PC-9 (cell line): ENCODE data around the gene NUP214.

Source experiments
- EZH2 ChIP-seq: fragments of 200-600 bp; sonication (generic); IDR thresholded peaks from 2 replicates; pipeline ENCODE4 v1.8.0; 2017; ENCODE audit warnings: antibody characterized with exemption, low read depth
- TF ChIP-seq, protein P1 (sequence below): fragments of 200-600 bp; sonication (generic); conservative IDR thresholded peaks from 2 replicates; pipeline ENCODE4 v1.6.1; 2017; ENCODE audit warnings: mixed run types, antibody characterized with exemption, mild to moderate bottlenecking, moderate library complexity

DNA sequence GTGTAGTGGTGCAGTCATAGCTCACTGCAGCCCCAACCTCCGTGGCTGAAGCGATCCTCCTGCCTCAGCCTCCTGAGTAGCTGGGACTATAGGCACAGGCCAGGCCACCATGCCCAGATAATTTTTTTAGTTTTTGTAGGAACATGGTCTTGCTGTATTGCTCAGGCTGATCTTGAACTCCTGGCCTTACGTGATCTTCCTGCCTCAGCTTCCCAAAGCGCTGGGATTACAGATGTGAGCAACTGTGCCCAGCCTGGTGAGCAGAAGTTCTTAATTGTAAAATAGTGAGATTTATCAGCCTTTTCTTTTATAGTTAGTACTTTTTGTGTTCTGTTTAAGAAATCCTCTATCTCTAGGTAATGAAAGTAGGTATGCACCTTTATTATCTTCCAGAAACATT, 42.5 kb downstream of the NUP214 start:
- TF ChIP-seq, protein P1, sequence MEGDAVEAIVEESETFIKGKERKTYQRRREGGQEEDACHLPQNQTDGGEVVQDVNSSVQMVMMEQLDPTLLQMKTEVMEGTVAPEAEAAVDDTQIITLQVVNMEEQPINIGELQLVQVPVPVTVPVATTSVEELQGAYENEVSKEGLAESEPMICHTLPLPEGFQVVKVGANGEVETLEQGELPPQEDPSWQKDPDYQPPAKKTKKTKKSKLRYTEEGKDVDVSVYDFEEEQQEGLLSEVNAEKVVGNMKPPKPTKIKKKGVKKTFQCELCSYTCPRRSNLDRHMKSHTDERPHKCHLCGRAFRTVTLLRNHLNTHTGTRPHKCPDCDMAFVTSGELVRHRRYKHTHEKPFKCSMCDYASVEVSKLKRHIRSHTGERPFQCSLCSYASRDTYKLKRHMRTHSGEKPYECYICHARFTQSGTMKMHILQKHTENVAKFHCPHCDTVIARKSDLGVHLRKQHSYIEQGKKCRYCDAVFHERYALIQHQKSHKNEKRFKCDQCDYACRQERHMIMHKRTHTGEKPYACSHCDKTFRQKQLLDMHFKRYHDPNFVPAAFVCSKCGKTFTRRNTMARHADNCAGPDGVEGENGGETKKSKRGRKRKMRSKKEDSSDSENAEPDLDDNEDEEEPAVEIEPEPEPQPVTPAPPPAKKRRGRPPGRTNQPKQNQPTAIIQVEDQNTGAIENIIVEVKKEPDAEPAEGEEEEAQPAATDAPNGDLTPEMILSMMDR: no peak
- no peak for TF ChIP-seq EZH2
